GM03348 (cell line): Measurements from ENCODE around the gene TYRP1.
A peak's percentile ranks its signal among the peaks of the same experiment; 100 is the strongest.
"Not testable (repeated sequence)": the region's sequence is repeated elsewhere in the genome, so short reads cannot be mapped to it uniquely, and the experiment has no call there.

Experiments used
- DNase-seq: peaks from one replicate; pipeline ENCODE4 v3.0.0; 2012; ENCODE audit warnings: low spot score

The TYRP1 gene, protein sequence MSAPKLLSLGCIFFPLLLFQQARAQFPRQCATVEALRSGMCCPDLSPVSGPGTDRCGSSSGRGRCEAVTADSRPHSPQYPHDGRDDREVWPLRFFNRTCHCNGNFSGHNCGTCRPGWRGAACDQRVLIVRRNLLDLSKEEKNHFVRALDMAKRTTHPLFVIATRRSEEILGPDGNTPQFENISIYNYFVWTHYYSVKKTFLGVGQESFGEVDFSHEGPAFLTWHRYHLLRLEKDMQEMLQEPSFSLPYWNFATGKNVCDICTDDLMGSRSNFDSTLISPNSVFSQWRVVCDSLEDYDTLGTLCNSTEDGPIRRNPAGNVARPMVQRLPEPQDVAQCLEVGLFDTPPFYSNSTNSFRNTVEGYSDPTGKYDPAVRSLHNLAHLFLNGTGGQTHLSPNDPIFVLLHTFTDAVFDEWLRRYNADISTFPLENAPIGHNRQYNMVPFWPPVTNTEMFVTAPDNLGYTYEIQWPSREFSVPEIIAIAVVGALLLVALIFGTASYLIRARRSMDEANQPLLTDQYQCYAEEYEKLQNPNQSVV

GRCh38 chr9:12693141-12693540, at the start of gene TYRP1:
TSS of gene TYRP1 (plus strand) at chr9:12693385. CDS start at chr9:12693997, 612 bp downstream.
- DNase-seq, result no peak

DNA sequence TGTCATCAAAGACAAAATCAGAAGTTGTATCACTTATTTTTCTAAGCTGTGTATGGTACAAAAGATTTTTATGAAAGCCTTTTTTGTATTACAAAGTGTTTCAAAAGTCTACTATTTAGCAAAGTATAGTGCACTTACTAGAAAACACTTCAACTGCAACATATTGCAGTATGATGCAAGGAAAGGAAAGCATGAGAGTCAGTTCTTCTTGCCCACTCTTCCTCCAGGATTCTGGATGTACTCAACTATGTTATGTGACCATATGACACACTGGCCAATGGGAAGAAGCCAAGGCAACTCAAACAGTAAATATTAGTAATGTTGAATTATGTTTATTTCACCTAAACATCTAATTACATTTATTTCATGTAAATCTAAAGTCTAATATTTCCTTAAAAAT, 49.5 kb upstream of the TYRP1 start:
- DNase-seq, result no peak

- DNase-seq, result no peak
Observed at GRCh38 chr9:12648925-12649324, 44.3 kb upstream of the TYRP1 start.

GRCh38 chr9:12651125-12651524, 42.1 kb upstream of the TYRP1 start:
- DNase-seq, result no peak

- no peak for DNase-seq
Observed at GRCh38 chr9:12652973-12653372, 40.2 kb upstream of the TYRP1 start.

GRCh38 chr9:12656803-12657202, 36.4 kb upstream of the TYRP1 start:
- DNase-seq, result no peak

GRCh38 chr9:12657233-12657632, 36.0 kb upstream of the TYRP1 start:
- DNase-seq, result no peak

GRCh38 chr9:12657998-12658397, 35.2 kb upstream of the TYRP1 start:
- no peak for DNase-seq

- DNase-seq, result no peak
Observed at GRCh38 chr9:12658531-12659209, 34.5 kb upstream of the TYRP1 start.

DNA sequence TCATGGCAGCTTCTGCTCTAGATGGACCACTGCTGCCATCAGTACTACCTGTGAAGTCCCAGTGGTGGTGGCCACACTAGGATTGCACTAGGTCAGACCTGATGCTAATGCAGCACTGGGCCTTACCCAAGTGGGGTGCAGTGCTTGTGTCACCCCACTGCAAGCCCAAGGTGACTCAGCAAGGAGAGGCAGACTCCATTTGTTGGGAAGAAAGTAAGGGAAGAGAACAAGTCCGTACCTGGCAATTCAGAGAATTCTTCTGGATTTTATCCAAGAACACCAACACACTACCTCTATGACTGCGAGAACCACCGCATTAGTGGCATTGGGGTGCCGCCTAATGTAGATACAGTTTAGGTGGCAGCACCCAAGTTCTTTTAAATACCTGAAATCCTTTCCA, 34.0 kb upstream of the TYRP1 start:
- DNase-seq, result no peak

GRCh38 chr9:12666813-12667212, 26.4 kb upstream of the TYRP1 start:
- DNase-seq, result no peak

- no peak for DNase-seq
Observed at GRCh38 chr9:12667892-12668291, 25.3 kb upstream of the TYRP1 start.

- DNase-seq, result no peak
Observed at GRCh38 chr9:12670006-12670405, 23.2 kb upstream of the TYRP1 start.

GRCh38 chr9:12674961-12675360, 18.2 kb upstream of the TYRP1 start:
- DNase-seq, result no peak

- not testable (repeated sequence) for DNase-seq
Observed at GRCh38 chr9:12677462-12678126, 15.6 kb upstream of the TYRP1 start.

DNA sequence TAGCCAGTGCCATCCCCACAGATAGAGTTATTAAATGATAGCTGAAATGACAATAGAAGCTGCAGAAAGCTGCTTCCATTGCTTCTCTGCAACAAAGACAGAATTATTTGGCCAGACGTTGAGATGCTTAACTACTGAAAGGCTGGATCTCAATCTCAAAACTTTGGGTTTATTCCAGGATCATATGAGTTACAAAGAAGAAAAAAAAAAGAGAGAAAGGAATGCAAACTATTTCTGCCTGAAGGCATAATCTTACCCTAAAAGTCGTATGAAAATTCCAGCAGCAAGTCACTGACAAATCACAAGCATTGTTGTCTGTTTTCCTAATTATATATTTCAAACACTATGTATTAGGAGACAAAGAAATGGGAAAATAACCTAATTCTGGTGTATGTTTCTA, 12.8 kb upstream of the TYRP1 start:
- DNase-seq, result peak; percentile 29

- DNase-seq, result no peak
Observed at GRCh38 chr9:12680757-12681156, 12.4 kb upstream of the TYRP1 start.

GRCh38 chr9:12681620-12682019, 11.6 kb upstream of the TYRP1 start:
- DNase-seq, result no peak

GRCh38 chr9:12684974-12685373, 8.2 kb upstream of the TYRP1 start:
- no peak for DNase-seq

GRCh38 chr9:12689233-12689632, 4.0 kb upstream of the TYRP1 start:
- DNase-seq, result no peak

GRCh38 chr9:12694013-12694412, 828 bp downstream of the TYRP1 start:
- DNase-seq, result no peak

DNA sequence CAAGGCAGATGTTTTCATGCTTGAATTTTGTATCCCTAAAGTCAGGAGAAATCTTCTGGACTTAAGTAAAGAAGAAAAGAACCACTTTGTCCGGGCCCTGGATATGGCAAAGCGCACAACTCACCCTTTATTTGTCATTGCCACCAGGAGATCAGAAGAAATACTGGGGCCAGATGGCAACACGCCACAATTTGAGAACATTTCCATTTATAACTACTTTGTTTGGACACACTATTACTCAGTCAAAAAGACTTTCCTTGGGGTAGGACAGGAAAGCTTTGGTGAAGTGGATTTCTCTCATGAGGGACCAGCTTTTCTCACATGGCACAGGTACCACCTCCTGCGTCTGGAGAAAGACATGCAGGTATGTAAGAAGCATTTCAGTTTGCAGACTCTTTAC, 2.3 kb downstream of the TYRP1 start:
- DNase-seq, result no peak
